Stimulated activated CD4-positive, alpha-beta T cell treated with anti-CD3 and anti-CD28 coated beads, Interleukin-1b, Interleukin-23, amount 100 ng/mL, for 24 hours (primary cell): ENCODE data around the gene SLC25A17.
"Not testable (repeated sequence)": the region's sequence is repeated elsewhere in the genome, so short reads cannot be mapped to it uniquely, and the experiment has no call there.

Source experiments
- DNase-seq, 4 experiments: peaks; one replicate each; pipeline ENCODE4 v3.0.0-alpha.2; 2020; ENCODE audit warnings: low read depth in 4 of 4, low spot score in 1 of 4

SLC25A17 gene

GRCh38 chr22:40819599-40820140 is 524 bp upstream of the SLC25A17 start:
- no peak for DNase-seq

GRCh38 chr22:40818192-40818746 is 877 bp downstream of the SLC25A17 start:
- DNase-seq = no peak

- no peak for DNase-seq
Observed at GRCh38 chr22:40817737-40818136, 1.4 kb downstream of the SLC25A17 start.

GRCh38 chr22:40813912-40814315 is 5.2 kb downstream of the SLC25A17 start:
- DNase-seq = no peak

GRCh38 chr22:40808018-40808841 is 10.9 kb downstream of the SLC25A17 start:
- DNase-seq = no peak

- DNase-seq = no peak
Observed at GRCh38 chr22:40806711-40807110, 12.4 kb downstream of the SLC25A17 start.

- no peak for DNase-seq
Observed at GRCh38 chr22:40805699-40806203, 13.4 kb downstream of the SLC25A17 start.

GRCh38 chr22:40805239-40805638 is 13.9 kb downstream of the SLC25A17 start:
- no peak for DNase-seq

- DNase-seq = no peak
Observed at GRCh38 chr22:40803321-40803720, 15.8 kb downstream of the SLC25A17 start.

- no peak for DNase-seq
Observed at GRCh38 chr22:40799008-40799407, 20.1 kb downstream of the SLC25A17 start.

- DNase-seq = no peak
Observed at GRCh38 chr22:40797427-40797826, 21.7 kb downstream of the SLC25A17 start.

GRCh38 chr22:40792451-40792850 is 26.7 kb downstream of the SLC25A17 start:
- DNase-seq = no peak

- DNase-seq = no peak
Observed at GRCh38 chr22:40791241-40791640, 27.9 kb downstream of the SLC25A17 start.

- no peak for DNase-seq
Observed at GRCh38 chr22:40789131-40789530, 30.0 kb downstream of the SLC25A17 start.

- DNase-seq = no peak
Observed at GRCh38 chr22:40782521-40782920, 36.6 kb downstream of the SLC25A17 start.

- not testable (repeated sequence) for DNase-seq
Observed at GRCh38 chr22:40781749-40782148, 37.4 kb downstream of the SLC25A17 start.

GRCh38 chr22:40769761-40770160 is 49.4 kb downstream of the SLC25A17 start:
- DNase-seq = no peak

- no peak for DNase-seq
Observed at GRCh38 chr22:40768206-40768605, 50.9 kb downstream of the SLC25A17 start.

GRCh38 chr22:40766956-40767355 is 52.2 kb downstream of the SLC25A17 start:
- DNase-seq = no peak

GRCh38 chr22:40764763-40765441 is 54.2 kb downstream of the SLC25A17 start:
- DNase-seq = no peak

GRCh38 chr22:40759294-40759840 is 59.8 kb downstream of the SLC25A17 start:
- no peak for DNase-seq
